Activated CD4-positive, CD25-positive, alpha-beta regulatory T cell treated with anti-CD3 and anti-CD28 coated beads, Interleukin-2, amount 50 U/mL, for 72 hours (primary cell): Measurements from ENCODE around the gene XRN1.
"Not testable (repeated sequence)": the region's sequence is repeated elsewhere in the genome, so short reads cannot be mapped to it uniquely, and the experiment has no call there.

Source experiments
- DNase-seq: peaks from one replicate; pipeline ENCODE4 v3.0.0; 2021

XRN1 gene, protein sequence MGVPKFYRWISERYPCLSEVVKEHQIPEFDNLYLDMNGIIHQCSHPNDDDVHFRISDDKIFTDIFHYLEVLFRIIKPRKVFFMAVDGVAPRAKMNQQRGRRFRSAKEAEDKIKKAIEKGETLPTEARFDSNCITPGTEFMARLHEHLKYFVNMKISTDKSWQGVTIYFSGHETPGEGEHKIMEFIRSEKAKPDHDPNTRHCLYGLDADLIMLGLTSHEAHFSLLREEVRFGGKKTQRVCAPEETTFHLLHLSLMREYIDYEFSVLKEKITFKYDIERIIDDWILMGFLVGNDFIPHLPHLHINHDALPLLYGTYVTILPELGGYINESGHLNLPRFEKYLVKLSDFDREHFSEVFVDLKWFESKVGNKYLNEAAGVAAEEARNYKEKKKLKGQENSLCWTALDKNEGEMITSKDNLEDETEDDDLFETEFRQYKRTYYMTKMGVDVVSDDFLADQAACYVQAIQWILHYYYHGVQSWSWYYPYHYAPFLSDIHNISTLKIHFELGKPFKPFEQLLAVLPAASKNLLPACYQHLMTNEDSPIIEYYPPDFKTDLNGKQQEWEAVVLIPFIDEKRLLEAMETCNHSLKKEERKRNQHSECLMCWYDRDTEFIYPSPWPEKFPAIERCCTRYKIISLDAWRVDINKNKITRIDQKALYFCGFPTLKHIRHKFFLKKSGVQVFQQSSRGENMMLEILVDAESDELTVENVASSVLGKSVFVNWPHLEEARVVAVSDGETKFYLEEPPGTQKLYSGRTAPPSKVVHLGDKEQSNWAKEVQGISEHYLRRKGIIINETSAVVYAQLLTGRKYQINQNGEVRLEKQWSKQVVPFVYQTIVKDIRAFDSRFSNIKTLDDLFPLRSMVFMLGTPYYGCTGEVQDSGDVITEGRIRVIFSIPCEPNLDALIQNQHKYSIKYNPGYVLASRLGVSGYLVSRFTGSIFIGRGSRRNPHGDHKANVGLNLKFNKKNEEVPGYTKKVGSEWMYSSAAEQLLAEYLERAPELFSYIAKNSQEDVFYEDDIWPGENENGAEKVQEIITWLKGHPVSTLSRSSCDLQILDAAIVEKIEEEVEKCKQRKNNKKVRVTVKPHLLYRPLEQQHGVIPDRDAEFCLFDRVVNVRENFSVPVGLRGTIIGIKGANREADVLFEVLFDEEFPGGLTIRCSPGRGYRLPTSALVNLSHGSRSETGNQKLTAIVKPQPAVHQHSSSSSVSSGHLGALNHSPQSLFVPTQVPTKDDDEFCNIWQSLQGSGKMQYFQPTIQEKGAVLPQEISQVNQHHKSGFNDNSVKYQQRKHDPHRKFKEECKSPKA (N-terminal part only)

DNA sequence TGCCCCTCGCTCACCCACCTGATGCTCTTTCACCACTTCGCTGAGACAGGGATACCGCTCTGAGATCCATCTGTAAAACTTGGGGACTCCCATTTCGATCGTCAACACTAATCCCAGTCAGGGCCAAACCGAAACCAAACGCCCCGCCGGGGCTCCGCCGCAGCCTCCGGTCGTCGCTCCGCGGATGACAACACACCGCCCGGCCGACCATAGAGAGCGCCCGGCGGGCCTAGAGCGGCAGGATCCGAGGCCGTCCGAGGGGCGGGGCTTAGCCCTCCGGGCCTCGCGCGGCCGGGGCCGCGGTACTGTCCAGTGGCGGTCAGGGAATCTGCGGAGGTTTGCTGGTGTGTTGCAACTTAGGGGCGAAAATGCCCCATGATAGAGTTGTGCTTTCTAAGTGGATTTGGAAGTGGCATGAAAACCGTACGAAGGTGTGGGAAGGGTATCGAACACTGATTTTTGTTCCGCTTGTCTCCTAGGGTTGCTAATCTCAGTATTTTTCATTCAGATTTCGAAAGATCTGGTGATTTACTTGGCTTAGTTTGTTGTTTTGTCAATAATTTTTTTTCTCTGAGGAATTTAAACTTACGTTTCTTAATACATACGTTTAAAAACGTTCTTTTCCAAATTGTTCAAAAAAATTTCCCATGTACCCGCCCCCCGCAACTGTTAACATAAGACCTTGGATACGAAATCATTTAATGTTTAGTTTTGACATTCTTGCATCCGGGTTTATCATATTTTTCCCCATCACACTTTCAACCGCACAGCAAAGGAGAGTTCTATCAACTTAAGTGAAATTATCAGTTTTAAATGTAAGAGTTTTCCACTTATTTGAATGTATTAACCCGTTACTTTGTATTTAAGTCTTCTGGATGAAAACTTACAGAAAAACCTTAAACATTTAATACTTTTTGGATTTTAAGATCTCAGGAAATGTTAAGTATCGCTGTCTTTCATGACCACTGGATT is at the start of gene XRN1:
Gene XRN1, minus strand, starts transcription at position 186 of the 972 bp plus-strand sequence. Its CDS starts 93 bp downstream, at position 93.
- peak; percentile 93 for DNase-seq

- no peak for DNase-seq
These were observed 47.3 kb upstream of the XRN1 start for GRCh38 chr3:142495103-142495502.

DNA sequence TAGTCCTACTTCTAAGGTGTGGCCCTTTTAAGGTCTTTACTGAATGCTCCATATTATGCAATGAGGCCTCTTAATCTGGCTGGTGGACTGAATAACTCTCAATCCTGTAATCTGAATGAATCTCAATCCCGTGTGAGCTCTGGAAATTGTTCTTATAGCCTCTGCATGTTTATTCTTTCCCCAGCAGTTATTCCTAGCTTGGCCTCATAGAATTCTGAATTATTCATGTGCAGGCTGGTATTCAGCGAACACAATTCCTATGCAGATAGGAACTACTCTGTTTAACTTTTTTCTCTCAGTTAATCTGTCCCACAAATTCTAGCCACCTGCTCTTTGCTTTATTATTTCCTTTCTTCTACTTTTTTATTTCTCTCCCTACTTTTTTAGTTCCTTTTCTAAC is 44.3 kb upstream of the XRN1 start:
- DNase-seq = no peak

DNA sequence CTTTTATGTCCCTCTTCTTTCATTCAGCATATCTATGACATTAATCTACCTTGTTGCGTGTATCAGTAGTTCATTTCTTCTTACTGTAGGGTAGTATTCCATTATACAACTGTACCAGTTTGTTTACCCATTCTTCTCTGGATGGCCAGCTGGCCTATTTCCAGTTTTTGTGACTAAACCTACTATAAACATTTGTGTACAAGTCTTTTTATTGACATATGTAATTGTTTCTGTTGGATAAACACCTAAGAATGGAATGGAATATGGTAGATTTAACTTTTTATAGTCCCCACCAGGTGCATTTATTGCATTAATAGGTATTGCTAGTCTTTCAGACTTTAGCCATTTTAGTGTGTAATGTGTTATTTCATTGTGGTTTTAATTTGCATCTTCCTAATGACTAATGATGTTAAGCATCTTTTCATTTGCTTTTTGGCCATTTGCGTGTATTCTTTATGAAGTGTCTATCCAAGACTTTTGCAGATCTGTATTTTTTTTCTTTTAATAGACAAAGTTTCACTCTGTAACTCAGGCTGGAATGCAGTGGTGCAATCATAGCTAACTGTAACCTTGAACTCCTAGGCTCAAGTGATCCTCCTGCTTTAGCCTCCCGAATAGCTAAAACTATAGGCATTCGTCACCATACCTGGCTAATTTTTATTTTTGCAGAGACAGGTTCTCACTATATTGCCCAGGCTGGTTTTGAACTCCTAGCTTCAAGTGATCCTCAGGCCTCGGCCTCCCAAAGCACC is 41.9 kb upstream of the XRN1 start:
- no peak for DNase-seq

GRCh38 chr3:142484912-142485435 is 37.1 kb upstream of the XRN1 start:
- no peak for DNase-seq

GRCh38 chr3:142481196-142481595 is 33.4 kb upstream of the XRN1 start:
- no peak for DNase-seq

DNA sequence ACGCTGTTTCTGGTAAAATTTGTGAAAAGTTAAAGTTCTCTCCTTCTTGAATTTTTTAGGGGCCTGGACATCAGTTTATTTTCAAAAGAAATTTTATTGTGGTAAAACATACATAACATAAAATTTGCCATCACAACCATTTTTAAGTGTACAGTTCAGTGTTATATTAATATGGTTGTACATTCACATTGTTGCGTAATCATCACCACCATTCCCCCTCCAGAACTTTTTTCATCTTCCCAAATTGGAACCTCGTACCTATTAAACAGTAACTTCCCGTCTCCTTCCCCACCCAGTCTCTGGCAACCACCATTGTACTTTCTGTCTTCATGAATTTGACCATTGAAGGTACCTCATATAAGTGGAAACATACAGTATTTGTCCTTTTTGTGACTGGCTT is 23.0 kb upstream of the XRN1 start:
- no peak for DNase-seq

DNA sequence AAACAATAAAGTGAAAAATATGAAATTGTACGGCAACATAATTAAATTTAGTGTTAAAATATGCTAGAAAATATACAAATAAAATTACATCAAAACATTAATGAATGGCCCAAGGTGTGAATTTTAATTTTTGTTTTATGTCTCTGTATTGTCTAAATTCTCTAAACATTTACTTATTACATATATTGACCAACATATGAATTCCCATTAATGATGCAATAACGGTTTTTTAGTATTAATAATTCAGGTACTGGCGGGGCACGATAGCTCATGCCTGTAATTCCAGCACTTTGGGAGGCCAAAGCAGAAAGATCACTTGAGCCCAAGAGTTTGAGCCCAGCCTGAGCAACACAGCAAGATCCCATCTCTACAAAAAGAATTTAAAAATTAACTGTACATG is 20.6 kb upstream of the XRN1 start:
- no peak for DNase-seq

DNA sequence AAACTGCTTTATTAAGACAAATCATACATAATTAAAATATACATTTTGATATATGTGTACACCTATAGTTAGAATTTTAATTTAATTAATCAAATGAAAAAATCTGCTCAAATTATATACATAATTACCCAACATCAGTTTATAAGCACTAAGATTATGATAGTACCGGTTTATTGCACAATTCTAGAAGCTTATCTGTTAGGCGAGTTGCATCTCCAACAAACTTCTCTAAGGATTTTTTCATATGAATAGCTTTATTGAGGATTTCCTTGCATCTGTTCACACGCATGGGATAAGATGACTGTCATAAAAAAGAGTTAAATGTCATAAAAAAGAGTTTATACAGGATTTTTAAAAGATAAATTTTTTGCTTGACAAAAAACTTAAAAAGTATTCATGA is 19.9 kb upstream of the XRN1 start:
- DNase-seq = no peak

- DNase-seq = no peak
These were observed 12.9 kb upstream of the XRN1 start for GRCh38 chr3:142460689-142461088.

DNA sequence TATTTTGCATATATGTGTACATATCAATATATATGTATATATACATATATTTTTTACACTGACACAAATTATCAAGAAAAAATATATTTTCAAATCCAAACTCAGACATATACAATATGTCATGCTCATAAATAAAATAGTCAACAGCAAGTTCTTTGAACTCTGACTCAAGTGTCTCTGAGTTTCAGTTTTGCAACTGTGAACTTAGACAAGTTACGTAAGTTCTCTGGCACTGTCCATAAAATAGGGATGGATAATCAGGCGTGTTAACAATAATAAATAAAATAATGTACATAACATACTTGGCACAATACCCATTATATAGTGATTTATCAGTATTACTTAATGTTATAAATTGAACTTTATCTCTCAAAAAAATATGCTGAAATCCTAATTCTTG is 12.1 kb upstream of the XRN1 start:
- no peak for DNase-seq

GRCh38 chr3:142459096-142459495 is 11.3 kb upstream of the XRN1 start:
- DNase-seq = no peak

DNA sequence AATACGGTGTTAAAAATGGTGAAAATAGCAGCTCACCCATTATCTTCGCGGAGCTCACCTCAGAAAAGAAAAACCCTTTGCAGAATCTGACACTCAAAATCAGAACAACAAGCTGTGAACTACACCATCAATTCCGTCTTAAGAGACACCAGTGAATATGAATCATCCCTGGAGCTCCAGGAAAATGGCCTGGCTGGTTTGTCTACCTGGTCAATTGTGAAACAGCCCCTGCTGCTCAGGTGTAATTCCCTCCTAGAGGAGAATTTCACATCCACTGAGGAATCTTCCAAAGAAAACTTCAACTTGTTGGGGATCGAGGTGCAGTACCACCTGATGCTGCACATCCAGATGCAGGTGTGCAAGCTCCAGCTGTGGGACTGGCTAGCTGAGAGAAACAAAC is 3.0 kb upstream of the XRN1 start:
- DNase-seq = no peak

- DNase-seq = no peak
These were observed 2.4 kb upstream of the XRN1 start for GRCh38 chr3:142450189-142450588.

DNA sequence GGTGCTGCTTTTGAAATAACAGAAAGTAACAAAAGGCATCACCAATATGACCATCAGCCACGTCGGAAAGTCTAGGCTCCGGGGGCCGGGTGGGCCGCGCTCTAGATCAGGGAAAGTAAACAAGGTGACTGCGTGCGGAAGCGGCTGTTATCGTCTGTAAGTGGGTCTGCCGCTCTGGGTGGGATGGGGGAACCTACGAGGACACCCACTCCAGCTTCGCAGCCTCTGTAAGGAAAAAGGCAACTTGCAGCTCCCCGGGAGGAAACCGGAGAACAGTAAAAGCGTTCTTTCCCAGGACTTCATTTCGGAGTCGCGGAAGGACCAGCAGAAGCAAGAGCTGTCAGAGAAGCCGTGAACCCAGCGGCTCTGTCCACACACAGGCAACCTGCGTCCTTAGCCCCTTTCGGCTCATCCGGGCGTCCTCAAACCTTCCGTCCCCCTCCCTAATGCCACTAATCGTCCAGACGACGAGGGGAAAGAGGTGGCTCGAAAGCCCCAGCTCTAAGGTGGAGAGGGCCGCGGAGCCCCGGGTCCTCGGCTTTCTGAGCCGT is 461 bp downstream of the XRN1 start:
- DNase-seq = peak; percentile 53

DNA sequence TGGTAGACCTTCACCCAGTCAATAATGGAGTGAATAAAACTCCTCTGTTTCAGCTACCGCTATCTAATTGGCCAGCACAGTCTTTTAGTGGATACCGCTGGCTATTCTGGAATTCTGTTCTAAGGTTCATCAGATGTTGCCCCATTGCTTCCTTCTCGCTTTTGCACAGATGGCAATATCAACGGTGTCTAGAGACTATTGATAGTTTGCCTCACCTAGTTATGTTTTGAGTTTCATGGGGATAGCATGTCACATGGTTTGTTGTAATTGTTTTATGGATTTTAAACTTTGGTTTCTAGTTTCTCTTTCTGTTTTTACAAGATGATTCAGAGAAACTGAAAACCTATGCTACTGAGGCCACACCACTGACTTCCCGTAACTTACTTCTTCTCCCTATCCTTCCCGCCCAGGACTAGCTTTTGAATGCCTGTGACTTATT is 2.0 kb downstream of the XRN1 start:
- DNase-seq = no peak

DNA sequence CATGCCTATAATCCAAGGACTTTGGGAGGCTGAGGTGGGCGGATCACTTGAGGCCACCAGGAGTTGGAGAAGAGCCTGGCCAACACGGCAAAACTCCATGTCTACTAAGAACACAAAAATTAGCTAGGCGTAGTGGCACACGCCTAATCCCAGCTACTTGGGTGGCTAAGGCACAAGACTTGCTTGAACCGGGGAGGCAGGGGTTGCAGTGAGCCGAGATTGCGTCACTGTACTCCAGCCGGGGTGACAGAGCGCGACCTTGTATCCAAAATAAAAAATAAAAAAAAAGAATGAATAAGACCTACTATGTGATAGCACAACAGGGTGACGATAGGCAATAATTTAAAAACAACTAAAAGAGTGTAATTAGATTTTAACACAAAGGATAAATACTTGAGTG is 3.5 kb downstream of the XRN1 start:
- DNase-seq = no peak

DNA sequence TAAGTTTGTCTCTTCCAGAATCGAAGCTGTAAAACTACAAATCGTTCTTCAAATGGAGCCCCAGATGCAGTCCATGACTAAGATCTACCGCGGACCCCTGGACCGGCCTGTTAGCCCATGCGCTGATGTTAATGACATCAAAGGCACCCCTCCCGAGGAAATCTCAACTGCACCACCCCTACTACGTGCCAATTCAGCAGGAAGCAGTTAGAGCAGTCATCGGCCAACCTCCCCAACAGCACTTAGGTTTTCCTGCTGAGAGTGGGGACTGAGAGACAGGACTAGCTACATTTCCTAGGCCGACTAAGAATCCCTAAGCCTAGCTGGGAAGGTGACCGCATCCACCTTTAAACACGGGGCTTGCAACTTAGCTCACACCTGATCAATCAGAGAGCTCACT is 4.8 kb downstream of the XRN1 start:
- not testable (repeated sequence) for DNase-seq

DNA sequence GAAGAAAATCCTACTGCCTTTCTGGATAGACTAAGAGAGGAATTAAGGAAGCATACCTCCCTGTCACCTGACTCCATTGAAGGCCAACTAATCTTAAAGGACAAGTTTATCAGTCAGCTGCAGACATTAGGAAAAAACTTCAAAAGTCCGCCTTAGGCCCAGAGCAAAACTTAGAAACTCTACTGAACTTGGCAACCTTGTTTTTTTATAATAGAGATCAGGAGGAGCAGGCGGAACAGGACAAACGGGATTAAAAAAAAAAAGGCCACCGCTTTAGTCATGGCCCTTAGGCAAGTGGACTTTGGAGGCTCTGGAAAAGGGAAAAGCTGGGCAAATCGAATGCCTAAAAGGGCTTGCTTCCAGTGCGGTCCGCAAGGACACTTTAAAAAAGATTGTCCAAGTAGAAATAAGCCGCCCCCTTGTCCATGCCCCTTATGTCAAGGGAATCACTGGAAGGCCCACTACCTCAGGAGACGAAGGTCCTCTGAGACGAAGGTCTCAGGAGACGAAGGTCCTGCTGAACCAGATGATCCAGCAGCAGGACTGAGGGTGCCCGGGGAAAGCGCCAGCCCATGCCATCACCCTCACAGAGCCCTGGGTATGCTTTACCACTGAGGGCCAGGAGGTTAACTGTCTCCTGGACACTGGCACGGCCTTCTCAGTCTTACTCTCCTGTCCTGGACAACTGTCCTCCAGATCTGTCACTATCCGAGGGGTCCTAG is 8.2 kb downstream of the XRN1 start:
- DNase-seq = not testable (repeated sequence)

DNA sequence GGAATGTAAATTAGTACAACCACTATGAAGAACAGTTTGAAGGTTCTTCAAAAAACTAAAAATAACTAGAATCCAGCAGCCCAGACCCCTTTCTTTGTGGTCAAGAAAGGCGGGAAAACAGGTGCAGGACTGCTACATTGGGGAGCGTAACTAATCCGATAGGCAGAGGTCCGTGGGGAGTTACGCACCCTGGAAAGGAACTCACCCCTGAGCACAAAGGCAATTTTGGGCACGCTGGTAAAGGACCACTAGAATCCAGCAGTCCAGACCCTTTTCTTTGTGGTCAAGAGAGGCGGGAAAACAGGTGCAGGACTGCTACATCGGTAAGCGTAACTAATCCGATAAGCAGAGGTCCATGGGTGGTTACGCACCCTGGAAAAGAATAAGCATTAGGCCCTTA is 9.7 kb downstream of the XRN1 start:
- not testable (repeated sequence) for DNase-seq
